Nephron progenitor cell (in vitro differentiated cells): Measurements from ENCODE around the gene PHYKPL.

ENCODE experiments used
- DNase-seq: peaks from one replicate; pipeline ENCODE4 v3.0.0; 2021
- H3K27ac Mint-ChIP-seq: 2 replicates; pipeline ENCODE4 v1.8.0; 2021; ENCODE audit warnings: mild to moderate bottlenecking, moderate library complexity, mixed read lengths
- H3K27me3 Mint-ChIP-seq: 2 replicates; pipeline ENCODE4 v1.8.0; 2021; ENCODE audit warnings: mild to moderate bottlenecking, low read depth, mixed read lengths; ENCODE audit not compliant: poor library complexity
- H3K36me3 Mint-ChIP-seq: 2 replicates; pipeline ENCODE4 v1.8.0; 2021; ENCODE audit warnings: low read depth, mixed read lengths
- H3K4me1 Mint-ChIP-seq: 2 replicates; pipeline ENCODE4 v1.8.0; 2021; ENCODE audit warnings: mixed read lengths
- H3K4me3 Mint-ChIP-seq: 2 replicates; pipeline ENCODE4 v1.8.0; 2021; ENCODE audit warnings: mild to moderate bottlenecking, moderate library complexity, mixed read lengths
- H3K9me3 Mint-ChIP-seq: 2 replicates; pipeline ENCODE4 v1.8.0; 2021; ENCODE audit warnings: mild to moderate bottlenecking, moderate library complexity, mixed read lengths
- CTCF ChIP-seq: fragments of 200-600 bp; sonication (generic); IDR thresholded peaks from 2 replicates; pipeline ENCODE4 v1.5.0; 2021; ENCODE audit warnings: antibody characterized with exemption

The PHYKPL gene

GRCh38 chr5:178186427-178186826 is 46.2 kb downstream of the PHYKPL start:
- no peak for TF ChIP-seq CTCF
- Mint-ChIP-seq H3K27ac (no peak overlapping the region), H3K36me3 (no peaks in the 10 kb centered on the region), H3K4me1 (peaks cover 9% of the 10 kb centered on the region), H3K4me3 (no peak overlapping the region), H3K27me3 (peaks cover 4% of the 10 kb centered on the region), H3K9me3 (peaks cover 5% of the 10 kb centered on the region)
- no peak for DNase-seq

- H3K36me3 Mint-ChIP-seq: no peaks in the 10 kb centered on the region
- no peak for TF ChIP-seq CTCF
- H3K9me3 Mint-ChIP-seq: peaks cover 14% of the 10 kb centered on the region
- no peak overlapping the region for H3K4me3 Mint-ChIP-seq
- DNase-seq: no peak
- H3K27me3 Mint-ChIP-seq: peaks cover 3% of the 10 kb centered on the region
- H3K27ac Mint-ChIP-seq: peak overlapping the region; percentile 53
- peaks cover 9% of the 10 kb centered on the region for H3K4me1 Mint-ChIP-seq
These were observed 50.3 kb downstream of the PHYKPL start for GRCh38 chr5:178182158-178182876.

GRCh38 chr5:178180141-178180863 is 52.3 kb downstream of the PHYKPL start:
- Mint-ChIP-seq H3K27ac (no peak overlapping the region), H3K4me1 (peaks cover 9% of the 10 kb centered on the region), H3K9me3 (peaks cover 14% of the 10 kb centered on the region), H3K27me3 (peaks cover 3% of the 10 kb centered on the region), H3K36me3 (no peaks in the 10 kb centered on the region), H3K4me3 (no peak overlapping the region)
- DNase-seq: no peak
- no peak for TF ChIP-seq CTCF

- no peak for TF ChIP-seq CTCF
- Mint-ChIP-seq H3K27ac (no peak overlapping the region), H3K4me1 (peaks cover 8% of the 10 kb centered on the region), H3K4me3 (no peak overlapping the region), H3K36me3 (no peaks in the 10 kb centered on the region), H3K27me3 (peaks cover 8% of the 10 kb centered on the region), H3K9me3 (peaks cover 14% of the 10 kb centered on the region)
- DNase-seq: no peak
These were observed 55.0 kb downstream of the PHYKPL start for GRCh38 chr5:178177569-178177968.

- Mint-ChIP-seq H3K9me3 (peaks cover 10% of the 10 kb centered on the region), H3K4me1 (no peaks in the 10 kb centered on the region), H3K27ac (no peak overlapping the region), H3K36me3 (no peaks in the 10 kb centered on the region), H3K4me3 (no peak overlapping the region), H3K27me3 (peaks cover 8% of the 10 kb centered on the region)
- no peak for DNase-seq
- no peak for TF ChIP-seq CTCF
These were observed 55.8 kb downstream of the PHYKPL start for GRCh38 chr5:178176791-178177190.
